ENCODE data around the gene SPIN4.
"Not testable (repeated sequence)": the region's sequence is repeated elsewhere in the genome, so short reads cannot be mapped to it uniquely, and the experiment has no call there.

Gene SPIN4

DNA sequence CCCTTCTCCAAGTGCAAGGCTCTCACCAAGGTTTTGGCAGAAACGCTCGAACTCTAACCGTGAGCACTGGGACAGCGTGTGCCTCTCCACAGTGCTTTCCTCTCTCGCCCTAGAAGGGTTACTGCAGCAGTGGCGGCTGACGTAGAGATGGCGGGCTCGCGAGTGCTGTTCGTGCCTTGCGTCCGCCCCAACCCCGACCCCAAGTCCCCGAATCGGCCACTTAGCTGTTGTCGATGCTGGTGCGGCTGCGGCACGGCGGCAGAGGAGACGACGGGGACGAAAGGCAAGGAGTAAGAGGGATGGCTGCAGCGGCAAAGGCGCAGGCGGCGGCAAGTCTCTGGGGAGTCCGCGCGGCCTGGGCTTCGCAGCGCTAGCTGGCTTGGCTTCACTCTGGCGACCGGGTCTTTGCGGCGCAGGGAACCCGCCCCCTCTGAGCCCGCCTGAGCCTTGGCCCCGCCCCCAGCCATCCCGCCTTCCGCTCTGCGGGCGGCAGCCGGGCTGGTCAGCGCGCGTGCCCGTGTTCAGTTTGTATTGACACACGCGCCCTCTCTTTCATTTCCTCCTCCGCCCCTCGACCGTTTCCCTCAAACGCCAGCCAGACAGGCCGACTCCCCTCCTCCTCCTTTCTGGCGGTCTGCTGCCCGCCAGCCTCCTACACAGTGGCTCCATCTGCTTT, at the start of gene SPIN4:
Gene SPIN4, minus strand, starts transcription at position 392 of the 676 bp plus-strand sequence. CDS start 513 bp downstream, outside the sequence.
- DNase-seq, result peak; percentile 39

DNA sequence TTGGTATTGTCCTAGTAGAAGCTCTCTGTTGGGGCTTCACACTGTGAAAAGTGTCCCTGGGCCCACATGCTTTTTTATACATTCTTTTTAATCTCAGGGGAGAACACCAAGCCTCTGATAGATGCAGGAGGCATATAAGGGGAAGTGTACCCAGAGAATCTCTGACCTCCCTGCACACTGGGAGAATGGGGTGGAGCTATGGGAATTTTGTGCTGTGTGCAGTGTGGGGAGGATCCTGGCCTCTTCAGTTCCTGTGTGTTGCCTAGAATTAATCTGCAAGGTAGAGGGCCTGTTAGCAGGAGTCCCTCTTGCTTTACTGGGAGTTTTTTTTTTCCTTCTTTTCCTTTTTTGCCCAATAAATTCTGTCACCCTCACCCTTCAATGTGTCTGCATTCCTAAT, 49.2 kb upstream of the SPIN4 start:
- no peak for DNase-seq

DNA sequence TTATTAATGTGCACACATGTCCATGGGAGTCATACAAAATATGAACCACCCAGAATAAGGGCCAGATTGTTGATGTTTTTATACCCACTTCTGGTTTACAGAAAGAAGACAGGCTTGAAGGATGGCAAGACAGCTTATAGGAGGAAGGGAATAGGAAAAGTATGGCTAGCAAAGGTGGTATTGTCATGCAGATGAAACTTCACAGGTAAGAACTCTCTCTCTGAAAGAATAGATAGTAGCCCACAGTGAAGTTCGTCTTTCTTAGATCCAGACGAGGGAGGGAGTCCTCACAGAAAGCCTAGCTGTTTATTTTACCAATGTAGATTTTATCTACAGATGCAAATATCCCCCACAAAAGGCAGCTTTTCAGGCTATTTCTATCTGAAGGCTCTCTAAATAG, 43.7 kb upstream of the SPIN4 start:
- no peak for DNase-seq

DNA sequence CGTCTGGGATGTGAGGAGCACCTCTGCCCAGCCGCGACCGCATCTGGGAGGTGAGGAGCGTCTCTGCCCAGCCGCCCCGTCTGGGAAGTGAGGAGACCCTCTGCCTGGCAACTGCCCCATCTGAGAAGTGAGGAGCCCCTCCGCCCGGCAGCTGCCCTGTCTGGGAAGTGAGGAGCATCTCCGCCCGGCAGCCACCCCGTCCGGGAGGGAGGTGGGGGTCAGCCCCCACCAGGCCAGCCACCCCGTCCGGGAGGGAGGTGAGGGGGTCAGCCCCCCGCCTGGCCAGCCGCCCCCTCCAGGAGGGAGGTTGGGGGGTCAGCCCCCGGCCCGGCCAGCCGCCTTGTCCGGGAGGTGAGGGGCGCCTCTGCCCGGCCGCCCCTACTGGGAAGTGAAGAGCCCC, 42.0 kb upstream of the SPIN4 start:
- DNase-seq, result not testable (repeated sequence)

DNA sequence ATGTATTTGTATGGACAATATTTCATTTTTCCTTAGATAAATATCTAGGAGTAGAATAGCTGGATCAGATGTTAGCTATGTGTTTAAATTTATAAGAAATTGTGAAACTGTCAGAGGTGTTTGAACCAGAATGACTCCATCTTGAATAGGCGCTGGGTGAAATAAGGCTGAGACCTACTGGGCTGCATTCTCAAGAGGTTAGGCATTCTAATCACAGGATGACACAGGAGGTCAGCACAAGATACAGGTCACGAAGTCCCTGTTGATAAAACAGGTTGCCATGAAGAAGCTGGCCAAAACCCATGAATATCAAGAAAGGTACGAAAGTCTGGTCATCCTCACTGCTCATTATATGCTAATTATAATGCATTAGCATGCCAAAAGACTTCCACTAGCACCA, 36.3 kb upstream of the SPIN4 start:
- DNase-seq, result no peak

- DNase-seq, result not testable (repeated sequence)
Measured at GRCh38 chrX:63384263-63384662, 33.1 kb upstream of the SPIN4 start.

DNA sequence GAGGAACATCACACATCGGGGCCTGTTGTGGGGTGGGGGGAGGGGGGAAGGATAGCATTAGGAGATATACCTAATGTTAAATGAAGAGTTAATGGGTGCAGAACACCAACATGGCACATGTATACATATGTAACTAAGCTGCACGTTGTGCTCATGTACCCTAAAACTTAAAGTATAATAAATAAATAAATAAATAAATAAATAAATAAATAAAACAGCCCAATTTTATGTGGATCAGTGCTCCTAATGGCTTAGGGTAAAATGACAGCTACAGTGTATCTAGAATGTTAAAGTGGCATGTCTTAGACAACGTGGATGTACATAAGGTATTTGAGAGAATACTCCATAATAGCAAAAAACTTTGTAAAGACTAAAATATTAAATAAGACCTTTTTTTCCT, 21.9 kb upstream of the SPIN4 start:
- DNase-seq, result not testable (repeated sequence)

- not testable (repeated sequence) for DNase-seq
Measured at GRCh38 chrX:63367699-63368098, 16.6 kb upstream of the SPIN4 start.

DNA sequence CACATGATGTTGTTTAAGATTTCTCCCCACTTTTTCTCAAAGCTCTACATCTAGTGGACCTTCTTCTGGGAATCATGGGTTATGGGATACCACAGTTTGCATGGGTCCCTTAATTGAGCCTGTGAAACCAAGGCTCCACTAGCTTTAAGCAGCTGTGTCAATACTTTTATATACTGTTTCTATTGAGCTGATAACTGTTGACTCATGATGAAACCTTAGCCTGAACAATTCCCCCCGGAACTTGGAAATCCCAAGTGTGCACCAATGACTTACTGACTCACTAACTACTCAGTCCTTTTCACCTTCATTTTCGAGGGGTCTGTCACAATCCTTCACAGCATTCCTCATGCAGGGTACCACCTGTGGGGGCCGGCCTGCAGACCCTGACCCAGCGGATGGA, 12.7 kb upstream of the SPIN4 start:
- no peak for DNase-seq

DNA sequence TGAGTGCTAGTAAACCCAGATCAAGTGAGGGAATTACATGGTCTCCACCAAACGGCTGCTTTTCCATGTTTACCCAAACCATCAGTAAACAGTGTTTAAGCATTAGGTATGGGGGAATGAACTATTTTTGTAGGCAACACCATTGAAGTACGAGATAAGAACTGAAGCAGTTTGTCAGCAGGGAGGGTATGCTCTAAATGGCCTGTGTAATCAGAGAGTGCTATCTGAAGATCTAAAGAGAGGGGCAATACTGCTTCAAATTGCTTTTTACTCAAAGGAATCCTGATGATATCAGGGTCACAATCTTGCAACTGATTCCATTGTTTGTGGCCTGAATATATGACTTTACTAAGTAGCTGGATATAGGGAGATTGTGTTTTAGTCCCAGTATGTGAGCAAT, 10.4 kb upstream of the SPIN4 start:
- DNase-seq, result no peak

DNA sequence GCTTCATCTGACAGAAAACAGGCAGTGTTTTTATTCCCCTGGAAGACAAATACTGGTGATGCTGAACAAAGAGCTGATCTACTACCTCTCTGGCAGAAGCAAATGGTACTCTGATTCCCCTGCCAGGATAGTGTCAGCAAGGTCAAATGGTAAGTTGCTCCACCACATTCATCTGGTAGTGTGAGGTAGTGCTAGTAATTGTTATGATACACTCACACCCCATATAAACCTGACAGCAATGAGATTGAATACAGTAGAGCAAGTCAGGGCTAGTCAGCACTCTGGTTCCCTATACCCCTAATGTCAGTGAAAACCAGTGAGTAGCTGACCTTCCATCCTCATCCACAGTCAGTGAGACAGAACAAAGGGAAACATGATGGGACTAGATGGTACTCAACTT, 3.4 kb upstream of the SPIN4 start:
- DNase-seq, result no peak

DNA sequence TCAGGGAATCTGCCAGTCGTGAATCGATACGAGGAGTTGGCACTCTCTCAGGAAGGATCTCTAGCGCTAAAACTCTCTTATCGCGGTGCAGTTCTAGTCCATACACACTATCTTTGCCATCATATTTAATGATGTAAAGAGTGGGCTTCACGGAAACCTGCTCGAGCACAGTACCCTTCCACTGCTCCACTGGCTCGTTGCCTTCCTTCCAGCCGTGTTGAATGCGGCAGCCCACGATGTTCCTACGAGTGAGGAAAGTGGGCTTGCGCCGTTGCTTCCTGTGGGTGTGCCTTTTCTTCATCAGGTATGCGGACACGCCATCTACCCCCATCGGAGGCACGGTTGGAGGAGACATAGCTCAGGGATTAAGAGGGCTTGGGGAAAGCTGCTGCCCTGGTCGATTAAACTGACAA, 661 bp downstream of the SPIN4 start:
- peak; percentile 10 for DNase-seq

GRCh38 chrX:63349307-63349706, 1.8 kb downstream of the SPIN4 start:
- DNase-seq, result no peak

- no peak for DNase-seq
Measured at GRCh38 chrX:63330681-63331080, 20.5 kb downstream of the SPIN4 start.

GRCh38 chrX:63327788-63328187, 23.3 kb downstream of the SPIN4 start:
- DNase-seq, result no peak

DNA sequence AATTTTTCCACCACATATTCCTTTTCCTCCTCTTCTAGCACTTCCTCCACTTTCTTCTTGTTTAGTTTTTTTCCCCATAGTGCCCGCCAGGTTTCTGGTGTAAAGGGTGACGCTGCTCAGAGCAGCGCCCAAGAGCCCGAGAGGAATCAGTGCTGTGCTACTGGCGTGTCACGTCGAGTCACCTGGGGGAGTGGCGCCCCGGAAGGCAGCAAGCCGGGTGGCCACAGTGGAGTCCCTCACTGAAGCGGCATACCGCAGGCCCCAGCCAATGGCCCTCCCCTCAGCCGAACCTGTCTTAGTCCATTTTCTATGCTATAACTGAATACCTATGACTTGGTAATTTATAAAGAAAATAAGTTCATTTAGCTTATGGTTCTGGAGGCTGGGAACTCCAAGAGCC, 51.5 kb downstream of the SPIN4 start:
- DNase-seq, result no peak

Data from stimulated activated naive CD4-positive, alpha-beta T cell treated with Interleukin-2 at 50 U/mL for 16 hours (primary cell).